Measurements from ENCODE around the gene FRMD8.

The FRMD8 gene

DNA sequence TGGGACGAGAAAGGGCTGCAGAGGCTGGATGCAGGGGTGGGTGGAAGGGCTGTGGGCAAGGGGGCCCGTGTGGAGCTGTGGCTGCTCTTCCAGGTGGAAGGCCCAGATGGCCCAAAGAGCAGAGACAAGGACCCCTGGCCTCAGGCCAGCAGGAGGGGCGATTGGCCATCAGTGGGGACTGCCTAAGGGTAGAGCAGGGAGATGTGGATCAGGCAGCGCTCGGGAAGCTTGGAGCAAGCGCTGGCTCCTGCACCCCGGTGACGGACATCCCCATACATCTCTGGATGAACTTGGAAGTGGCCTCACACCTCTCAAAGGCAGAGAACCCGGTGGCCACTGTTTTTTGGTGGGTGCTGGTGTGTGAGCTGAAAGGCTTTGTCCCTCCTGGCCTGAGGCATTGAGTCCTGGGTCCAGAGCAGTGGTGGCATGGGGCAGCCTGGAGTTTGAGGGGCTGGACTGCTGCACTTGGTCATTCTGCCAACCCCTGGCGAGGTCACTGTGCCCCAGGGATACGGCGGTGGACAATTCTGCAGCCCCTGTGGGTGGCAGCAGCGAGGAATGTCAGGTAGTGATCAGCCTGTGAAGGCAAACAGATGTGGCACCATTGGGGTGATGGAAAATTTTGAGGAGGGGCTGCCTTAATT, 5.9 kb downstream of the FRMD8 start:
- DNase-seq, result no peak

DNA sequence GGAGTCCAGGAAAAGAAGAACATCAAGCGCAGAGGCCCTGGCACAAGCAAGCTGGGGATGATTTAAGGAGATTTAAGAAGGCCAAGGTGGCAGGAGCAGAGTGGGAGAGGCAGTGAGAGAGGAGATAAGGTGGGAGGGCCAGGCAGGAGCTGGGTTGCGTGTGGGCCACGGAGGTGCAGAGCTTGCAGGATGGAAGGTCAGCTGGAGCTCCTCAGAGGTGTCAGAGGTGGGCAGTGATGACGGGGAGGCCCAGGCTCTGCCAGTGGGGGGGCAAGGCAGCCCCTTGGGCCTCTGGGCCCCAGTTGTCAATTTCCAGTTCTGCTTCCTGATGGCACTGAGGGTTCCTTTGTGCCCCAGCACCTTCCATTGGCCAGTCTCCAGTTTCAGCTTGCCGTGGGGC, 6.5 kb downstream of the FRMD8 start:
- no peak for DNase-seq

DNA sequence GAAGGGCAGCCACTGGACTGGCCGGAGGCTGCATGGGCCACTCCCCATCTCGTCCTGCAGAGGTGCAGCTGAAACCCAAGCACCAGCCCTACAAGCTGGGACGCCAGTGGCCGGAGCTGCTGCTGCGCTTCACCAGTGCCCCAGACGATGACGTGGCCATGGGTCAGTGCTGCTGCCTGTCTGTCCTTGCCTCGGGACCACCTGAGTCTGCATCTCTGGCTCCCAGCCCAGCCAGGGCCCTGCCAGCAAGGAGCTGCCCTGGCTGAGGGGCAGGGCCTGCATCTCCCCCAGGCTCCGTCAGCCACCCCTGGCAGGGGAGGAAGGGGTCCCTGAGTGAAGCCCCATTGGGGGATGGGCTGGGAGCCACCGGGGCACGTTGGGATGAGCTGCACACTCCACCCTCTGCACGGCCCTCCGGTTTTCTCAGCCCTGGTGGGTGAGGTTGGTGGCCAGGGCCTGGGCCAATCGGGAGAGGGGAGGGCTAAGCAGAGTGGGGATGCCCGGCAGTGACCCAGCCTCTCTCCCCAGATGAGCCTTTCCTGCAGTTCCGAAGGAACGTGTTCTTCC, 7.2 kb downstream of the FRMD8 start:
- no peak for DNase-seq

DNA sequence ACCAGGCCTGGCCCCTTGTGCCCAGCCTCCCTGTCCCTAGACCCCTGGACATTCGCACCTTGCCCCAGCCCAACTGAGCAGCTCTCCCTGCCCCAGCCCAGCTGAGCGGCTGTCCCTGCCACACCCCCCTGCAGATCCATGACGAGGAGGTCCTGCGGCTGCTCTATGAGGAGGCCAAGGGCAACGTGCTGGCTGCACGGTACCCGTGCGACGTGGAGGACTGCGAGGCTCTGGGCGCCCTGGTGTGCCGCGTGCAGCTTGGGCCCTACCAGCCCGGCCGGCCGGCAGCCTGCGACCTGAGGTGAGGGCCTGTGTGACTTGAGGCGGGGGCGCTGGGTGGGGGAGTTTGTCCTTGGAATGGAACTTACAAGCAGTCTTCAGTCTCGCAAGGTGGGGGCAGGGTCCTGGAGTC, 7.7 kb downstream of the FRMD8 start:
- no peak for DNase-seq

DNA sequence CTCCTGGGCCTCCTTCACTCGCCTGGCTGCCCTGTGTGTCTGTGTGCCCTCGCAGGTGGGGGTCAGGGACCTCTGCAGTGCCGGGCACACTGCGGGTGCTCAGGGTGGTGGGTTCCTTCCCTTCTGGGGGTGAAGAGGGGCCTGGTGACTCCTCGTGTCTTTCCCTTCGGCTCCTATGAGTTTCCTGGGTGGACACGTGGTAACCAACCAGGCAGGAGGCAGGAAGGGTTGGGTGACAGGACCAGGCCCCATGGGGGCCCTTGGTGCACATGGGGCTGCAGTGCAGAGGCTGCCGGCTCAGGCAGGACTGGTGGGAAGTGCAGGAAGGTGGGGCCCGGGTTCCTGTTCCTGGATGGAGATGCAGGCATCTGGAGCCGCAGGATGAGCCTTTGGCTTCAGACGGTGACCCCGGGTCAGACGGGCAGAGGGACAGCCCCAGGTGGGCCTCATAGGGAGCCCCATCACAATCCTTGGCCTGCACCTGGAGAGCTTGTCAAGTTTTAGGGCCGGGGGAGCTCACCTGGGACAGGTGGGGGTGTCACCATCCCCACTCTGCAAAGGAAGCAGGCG, 9.6 kb downstream of the FRMD8 start:
- no peak for DNase-seq

DNA sequence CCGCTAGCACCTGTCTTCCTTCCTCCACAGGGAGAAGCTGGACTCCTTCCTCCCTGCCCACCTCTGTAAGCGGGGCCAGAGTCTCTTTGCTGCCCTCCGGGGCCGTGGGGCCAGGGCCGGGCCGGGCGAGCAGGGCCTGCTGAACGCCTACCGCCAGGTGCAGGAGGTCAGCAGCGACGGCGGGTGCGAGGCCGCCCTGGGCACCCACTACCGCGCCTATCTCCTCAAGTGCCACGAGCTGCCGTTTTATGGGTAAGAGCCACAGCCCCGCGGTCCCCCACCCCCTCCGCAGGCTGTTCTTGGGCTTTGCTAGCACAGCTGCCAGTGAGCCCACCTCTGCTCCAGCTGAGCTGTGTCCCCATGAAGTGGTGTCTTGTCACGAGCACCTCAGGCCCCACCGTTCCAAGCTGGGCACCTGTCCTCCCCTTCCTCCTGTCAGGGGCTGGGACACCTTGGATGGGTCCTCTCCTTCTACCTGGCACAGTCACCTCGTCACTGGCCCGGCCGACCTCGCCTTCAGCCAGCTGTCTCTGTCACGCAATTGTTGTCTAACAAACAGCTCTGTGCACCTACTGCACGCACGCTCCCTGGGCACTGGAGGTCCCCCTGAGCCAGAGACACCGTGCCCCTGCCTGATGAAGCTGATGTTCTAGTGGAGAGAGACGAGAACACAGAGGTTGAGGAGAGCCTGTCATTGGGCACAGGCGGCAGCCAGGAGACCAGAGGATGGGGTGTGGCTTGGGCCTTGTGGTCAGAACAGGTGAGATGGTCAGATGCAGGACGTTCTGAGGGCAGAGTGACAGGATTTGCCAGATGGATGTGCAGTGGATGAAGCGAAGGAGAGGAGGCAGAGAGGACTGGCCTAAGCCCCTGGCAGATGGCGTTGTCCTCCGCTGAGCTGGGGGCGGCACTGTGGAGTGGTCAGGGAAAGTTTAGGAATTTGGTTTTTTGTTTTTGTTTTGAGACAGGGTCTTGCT, 10.6 kb downstream of the FRMD8 start:
- DNase-seq, result no peak

DNA sequence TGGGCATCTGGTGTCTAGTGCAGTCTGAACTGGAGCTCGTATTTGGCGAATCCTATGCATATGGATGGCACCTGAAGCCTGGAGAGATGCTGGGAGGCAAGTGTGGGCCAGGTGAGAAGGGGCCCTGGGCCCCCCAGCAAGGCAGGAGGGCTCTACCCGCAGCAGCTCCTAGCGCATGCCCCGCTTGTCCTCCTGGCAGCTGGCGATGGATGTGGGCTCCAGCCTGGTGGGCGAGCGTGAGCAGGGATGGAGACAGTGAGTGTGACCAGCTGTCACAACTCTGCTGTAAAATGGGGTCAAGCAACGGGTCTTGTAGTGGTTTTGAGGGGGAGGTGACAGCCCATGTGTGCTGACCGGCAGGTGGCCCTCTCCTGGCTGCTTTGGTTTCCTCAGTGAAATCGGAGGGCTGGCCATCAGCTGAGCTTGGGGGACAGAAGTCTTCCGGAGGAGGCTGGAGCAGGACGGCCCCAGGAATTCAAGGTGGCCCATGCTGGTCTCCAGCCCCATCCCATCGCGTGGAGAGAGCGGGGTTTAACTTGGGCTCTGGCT, 12.0 kb downstream of the FRMD8 start:
- DNase-seq, result no peak

DNA sequence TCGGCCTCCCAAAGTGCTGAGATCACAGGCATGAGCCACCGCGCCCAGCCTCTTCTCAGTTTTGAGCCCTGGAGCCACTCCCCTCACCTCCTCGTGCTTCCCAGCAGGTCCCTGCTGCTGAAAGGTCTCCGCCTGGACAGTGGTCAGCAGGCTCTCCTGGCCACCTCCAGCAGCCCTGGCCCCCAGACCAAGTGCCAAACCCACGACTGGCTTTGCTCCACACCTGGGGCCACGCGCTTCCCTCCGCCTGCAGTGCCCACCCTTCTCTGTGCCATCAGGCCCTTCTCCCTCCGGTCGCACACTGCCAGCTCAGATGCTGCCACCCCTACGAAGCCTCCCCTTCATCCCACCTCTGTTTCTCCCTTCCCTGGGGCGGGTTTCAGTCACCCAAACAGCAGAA, 12.8 kb downstream of the FRMD8 start:
- DNase-seq, result no peak

DNA sequence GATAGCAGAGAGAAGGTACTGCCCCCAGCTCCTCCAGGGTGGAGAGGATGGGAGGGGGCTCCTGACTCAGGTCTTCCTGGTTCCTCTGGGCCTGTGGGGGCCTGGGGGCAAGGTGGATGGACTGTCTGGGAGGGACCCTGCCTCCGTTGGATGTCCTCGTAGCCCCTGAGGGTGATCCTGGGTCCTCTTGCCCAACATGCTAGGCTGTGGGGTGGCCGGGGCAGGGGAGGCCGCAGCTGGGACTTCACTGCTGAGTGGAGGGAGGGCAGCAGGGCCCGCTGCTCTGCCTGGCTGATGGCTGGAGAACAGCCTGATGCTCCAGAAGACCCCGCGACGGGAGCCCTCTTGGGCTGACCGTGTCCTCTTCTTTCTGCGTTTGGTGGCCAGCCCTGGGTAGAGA, 13.4 kb downstream of the FRMD8 start:
- DNase-seq, result no peak

DNA sequence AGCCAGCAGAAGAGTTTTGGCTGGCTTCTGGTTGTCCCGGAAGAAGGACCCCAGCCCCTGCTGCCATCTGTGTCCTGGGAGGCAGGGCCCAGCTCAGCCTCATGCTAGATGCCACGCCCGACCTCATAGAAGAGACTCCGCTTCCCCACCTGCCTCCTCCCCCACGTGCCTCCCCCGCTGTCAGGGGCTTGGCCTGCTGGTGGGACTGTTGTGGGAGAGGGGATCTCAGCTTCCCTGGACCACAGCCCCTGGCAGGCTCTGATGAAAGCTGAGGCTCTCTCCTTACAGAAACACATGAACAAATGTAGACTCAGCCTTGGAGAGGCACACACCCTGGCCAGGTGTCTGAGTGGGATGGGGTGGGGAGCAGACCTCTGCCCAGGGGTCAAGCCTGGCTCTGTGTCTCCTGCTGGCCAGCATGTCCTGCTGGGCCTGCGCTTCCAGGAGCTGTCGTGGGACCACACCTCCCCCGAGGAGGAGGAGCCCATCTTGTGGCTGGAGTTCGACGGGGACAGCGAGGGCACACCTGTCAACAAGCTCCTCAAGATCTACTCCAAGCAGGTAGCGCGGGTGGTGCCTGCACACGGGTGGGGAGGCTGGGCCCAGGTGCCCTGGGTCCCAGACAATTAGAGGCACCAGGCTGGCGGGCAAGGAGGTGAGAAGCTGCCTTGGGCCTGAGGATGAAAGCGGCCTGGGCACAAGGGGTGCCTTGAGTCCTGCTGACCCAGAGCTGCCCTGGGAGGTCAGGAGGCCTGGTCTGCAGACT, 14.1 kb downstream of the FRMD8 start:
- DNase-seq, result no peak

DNA sequence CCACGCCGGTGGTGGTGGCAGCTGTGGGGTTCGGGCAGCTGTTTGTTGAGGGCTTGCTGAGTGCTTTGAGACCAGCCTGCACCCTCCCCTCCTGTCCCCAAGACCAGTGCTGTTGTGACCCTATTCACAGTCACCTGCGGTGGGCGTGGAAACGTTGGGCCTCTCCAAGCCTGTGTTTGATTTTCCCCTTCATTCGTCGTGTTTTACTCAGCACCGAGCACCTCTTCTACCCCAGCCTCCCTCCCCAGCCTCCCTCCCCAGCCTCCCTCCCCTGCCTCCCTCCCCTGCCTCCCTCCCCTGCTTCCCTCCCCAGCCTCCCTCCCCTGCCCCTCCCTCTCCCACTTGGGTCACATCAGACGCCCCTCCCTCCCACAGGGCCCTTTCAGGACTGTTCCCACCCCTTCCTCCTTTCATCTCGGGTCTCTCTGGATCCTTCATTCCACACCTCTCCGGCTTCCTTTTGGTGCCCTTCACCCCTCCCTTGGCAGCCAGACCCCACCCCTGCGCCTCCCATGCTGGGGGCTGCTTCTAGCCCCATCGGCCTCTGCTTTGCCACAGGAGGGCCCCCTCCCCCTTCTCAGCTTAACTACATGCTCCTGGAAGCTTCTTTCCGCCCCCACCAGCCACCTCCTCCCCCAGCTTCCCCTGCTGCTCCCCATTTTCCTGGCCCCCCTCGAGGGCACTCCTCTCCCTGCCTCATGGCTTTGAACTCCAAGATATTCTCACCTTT, 14.8 kb downstream of the FRMD8 start:
- no peak for DNase-seq

DNA sequence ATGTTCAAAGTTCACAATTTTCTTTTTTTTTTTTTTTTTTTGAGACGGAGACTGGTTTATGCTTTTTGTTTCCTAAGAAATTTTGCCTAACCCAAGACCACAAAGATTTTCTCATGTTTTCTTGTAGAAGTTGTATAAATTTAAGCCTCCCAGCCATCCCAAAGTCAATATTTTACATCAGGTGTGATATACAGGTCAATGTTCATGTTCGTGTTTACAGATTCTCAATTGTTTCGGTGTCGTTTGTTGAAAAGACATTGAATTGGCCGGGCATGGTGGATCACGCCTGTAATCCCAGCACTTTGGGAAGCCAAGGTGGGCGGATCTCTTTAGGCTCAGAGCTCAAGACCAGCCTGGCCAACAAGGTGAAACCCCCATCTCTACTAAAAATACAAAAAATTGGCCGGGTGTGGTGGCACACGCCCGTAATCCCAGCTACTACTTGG, 15.4 kb downstream of the FRMD8 start:
- DNase-seq, result no peak

DNA sequence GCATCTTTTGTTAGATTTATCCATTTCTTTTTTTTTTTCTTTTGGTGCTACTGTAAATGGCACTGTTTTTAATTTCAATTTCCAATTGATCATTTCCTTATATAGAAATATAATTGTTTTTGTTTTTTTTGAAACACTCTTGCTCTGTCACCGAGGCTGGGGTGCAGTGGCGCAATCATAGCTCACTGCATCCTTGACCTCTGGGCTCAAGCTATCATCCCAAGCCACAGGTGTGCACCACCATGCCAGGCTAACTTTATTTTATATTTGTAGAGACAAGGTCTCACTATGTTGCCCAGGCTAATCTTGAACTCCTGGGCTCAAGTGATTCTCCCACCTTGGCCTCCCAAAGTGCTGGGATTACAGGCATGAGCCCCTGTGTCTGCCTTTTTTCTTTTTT, 16.4 kb downstream of the FRMD8 start:
- DNase-seq, result no peak

DNA sequence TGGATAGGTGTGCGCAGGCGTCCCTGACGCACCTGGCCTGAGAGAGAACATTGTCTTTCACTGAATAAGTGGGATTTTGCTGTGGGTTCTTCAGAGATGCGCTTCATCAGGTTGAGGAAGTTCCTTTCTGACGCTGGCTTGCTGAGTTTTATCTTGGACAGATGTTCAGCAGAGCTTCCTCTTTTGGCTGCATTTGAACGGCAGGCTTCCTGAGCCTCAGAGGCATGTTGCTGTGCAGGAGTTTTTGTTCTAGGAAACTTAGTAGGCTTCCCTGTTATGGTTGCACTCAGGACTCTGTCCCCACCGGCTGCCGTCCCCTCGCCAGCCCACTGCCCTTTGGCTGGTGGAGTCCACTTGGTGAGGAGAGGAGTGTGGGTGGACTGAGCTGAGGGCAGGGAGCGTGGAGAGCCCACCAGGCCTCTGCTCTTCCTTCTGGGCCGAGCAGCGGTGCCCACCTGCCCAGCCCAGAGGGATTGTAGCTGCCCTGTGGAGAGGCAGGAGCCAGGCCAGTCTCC, 17.2 kb downstream of the FRMD8 start:
- DNase-seq, result peak in 4 of 56 donors; percentile 15 to 49 (median 20)

DNA sequence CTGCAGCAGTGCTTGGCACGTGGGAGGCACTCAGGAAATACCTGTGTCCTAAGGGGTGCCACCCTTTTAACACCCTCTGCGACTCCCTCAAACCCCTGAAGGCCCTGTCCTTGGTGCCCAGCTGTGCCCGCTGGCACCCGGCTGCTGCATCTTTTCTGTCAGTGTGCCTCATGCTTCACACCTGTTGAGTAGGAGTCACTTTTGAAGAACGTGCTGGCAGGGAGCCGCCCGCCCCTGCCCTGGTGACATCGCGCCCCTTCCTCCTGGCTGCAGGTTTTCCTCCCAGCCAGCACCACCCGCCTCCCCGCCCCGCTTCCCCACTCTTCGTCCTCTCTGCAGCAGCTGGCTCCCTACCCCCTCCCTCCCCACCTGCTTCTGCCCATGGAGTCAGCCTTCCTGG, 17.8 kb downstream of the FRMD8 start:
- DNase-seq, result no peak

DNA sequence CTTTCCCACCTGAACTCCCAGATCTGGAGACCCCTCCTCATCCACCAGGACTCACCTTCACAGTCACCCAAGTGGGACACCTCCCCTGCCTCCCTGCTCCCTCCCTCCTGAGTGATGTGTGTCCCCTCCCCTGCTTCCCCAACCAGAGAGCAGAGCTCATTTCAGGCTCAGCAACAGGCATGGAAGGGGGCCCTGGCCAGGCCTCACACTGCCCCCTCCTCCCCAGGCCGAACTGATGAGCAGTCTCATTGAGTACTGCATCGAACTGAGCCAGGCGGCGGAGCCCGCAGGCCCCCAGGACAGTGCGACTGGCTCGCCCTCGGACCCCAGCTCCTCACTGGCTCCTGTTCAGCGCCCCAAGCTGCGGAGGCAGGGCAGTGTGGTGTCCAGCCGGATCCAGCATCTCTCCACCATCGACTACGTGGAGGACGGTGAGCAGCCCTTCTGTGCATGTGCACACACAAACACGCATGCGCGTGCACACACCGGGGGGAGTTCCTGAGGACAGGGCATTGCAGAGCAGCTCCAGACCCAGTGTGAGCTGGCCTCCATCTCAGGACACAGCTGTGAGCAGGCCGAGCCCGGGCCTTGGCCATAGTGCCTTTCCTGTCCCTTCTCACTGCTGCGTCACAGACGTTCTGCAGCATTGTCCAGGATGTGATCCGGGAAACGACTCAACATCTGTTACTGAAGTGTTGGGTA, 18.4 kb downstream of the FRMD8 start:
- DNase-seq, result no peak

DNA sequence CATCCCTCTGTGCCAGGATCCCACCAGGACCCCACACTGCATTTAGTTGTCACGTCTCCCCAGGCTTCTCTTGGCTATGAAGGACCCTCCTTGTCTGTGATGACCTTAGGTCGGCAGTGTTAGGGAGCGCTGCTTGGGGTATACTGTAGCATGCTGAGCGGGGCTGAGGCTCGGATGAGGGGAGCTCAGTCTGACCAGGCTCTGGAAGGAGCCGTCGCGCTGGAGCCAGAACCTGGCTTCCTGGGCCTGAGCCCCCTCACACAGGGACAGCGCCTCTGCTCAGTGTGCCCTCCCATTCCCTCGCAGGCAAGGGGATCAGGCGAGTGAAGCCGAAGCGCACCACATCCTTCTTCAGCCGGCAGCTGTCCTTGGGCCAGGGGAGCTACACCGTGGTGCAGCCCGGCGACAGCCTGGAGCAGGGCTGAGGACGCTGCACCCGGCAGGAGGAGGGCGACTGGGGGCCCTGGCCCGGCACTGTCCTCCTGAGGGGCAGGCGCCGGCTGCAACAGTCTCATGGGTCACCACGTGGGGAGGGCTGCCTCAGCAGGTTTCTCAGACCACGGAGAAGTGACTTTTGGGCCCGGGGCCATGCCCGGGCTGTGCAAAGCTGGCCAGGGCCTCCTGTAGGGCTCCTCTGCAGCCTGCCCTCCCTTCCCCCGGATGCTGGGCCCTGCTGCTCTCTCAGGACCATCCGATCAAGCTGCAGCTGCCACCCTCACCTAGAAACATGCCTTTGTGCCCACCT, 24.7 kb downstream of the FRMD8 start:
- no peak for DNase-seq

DNA sequence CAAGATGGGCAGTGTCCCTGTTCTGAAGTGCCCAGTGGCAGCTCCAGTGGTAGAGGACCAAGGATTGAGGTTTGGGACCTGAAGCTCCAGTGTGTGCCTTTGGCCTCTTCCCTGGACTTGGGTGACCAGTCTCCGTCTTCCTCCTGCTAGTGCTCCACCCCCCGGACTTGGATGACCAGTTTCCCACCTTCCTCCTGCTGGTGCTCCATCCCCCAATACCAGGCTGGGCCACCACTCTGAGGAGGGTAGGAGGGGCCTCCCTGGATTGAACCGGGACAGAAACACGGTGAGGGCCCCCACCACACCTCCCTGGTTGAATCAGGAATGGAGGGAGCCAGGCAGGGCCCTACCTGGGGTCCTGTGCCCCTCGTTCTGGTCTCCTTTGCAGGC, 25.2 kb downstream of the FRMD8 start:
- no peak for DNase-seq

All from amygdala (tissue), 56 donors.